Stimulated activated CD4-positive, alpha-beta T cell treated with anti-CD3 and anti-CD28 coated beads, Interleukin-1b, Interleukin-23, amount 100 ng/mL, for 24 hours (primary cell): ENCODE data around the gene ASXL1.
"Not testable (repeated sequence)": the region's sequence is repeated elsewhere in the genome, so short reads cannot be mapped to it uniquely, and the experiment has no call there.

Source experiments
- DNase-seq, 4 experiments: peaks; one replicate each; pipeline ENCODE4 v3.0.0-alpha.2; 2020; ENCODE audit warnings: low read depth in 4 of 4, low spot score in 1 of 4

ASXL1 gene

GRCh38 chr20:32360333-32360634 is 2.2 kb downstream of the ASXL1 start:
- DNase-seq = no peak

- DNase-seq = no peak
Observed at GRCh38 chr20:32362901-32363364, 4.8 kb downstream of the ASXL1 start.

- DNase-seq = no peak
Observed at GRCh38 chr20:32363492-32363891, 5.4 kb downstream of the ASXL1 start.

- DNase-seq = no peak
Observed at GRCh38 chr20:32364554-32365208, 6.5 kb downstream of the ASXL1 start.

- no peak for DNase-seq
Observed at GRCh38 chr20:32365564-32365963, 7.4 kb downstream of the ASXL1 start.

GRCh38 chr20:32366380-32366779 is 8.2 kb downstream of the ASXL1 start:
- no peak for DNase-seq

GRCh38 chr20:32368323-32368722 is 10.2 kb downstream of the ASXL1 start:
- DNase-seq = no peak

GRCh38 chr20:32368925-32369324 is 10.8 kb downstream of the ASXL1 start:
- no peak for DNase-seq

GRCh38 chr20:32370897-32371296 is 12.8 kb downstream of the ASXL1 start:
- no peak for DNase-seq

GRCh38 chr20:32378461-32378860 is 20.3 kb downstream of the ASXL1 start:
- no peak for DNase-seq

GRCh38 chr20:32380037-32380436 is 21.9 kb downstream of the ASXL1 start:
- DNase-seq = not testable (repeated sequence)

GRCh38 chr20:32380745-32381144 is 22.6 kb downstream of the ASXL1 start:
- no peak for DNase-seq

- DNase-seq = no peak
Observed at GRCh38 chr20:32382102-32382950, 24.2 kb downstream of the ASXL1 start.

- not testable (repeated sequence) for DNase-seq
Observed at GRCh38 chr20:32383441-32383840, 25.3 kb downstream of the ASXL1 start.

- no peak for DNase-seq
Observed at GRCh38 chr20:32385541-32385940, 27.4 kb downstream of the ASXL1 start.

GRCh38 chr20:32386091-32386490 is 28.0 kb downstream of the ASXL1 start:
- no peak for DNase-seq

GRCh38 chr20:32387252-32387651 is 29.1 kb downstream of the ASXL1 start:
- DNase-seq = no peak

- DNase-seq = no peak
Observed at GRCh38 chr20:32391003-32391402, 32.9 kb downstream of the ASXL1 start.

- DNase-seq = no peak
Observed at GRCh38 chr20:32395066-32395465, 36.9 kb downstream of the ASXL1 start.

GRCh38 chr20:32396646-32397160 is 38.6 kb downstream of the ASXL1 start:
- DNase-seq = no peak

GRCh38 chr20:32397567-32398084 is 39.5 kb downstream of the ASXL1 start:
- no peak for DNase-seq

- no peak for DNase-seq
Observed at GRCh38 chr20:32400476-32400875, 42.3 kb downstream of the ASXL1 start.
